ENCODE measurements around the gene TRMT61A. TPM values are rescaled to one million over a fixed set of nuclear protein-coding genes. Genes with fewer than 3 reads are reported as not detected.
A peak's percentile ranks its signal among the peaks of the same experiment; 100 is the strongest.
"Not testable (repeated sequence)": the region's sequence is repeated elsewhere in the genome, so short reads cannot be mapped to it uniquely, and the experiment has no call there.

TRMT61A gene
- total RNA-seq, 3 donors from 2014 or later: 53.0 to 62.2 (median 61.5) TPM

DNA sequence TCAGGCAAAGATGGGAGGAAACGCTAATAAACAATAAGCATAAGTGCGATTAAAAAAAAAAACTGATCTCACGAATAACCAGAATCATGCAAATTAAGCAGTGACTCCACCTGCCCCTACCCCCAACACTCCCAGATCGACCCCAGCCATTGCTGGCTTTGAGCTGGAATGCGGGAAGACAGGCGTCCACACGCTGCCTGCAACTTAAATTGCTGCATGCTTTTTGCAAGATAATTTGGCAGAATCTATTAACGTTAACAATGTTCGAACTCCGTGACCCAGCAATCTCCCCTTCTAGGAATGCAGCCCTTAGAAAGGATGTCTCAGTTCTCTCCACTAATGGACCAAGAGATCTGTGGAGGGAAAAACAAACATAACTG, 5.4 kb upstream of the TRMT61A start:
- H3K27me3 Mint-ChIP-seq (ENCODE audit: low read depth): peaks cover 8% of the 10 kb centered on the region
- peak overlapping the region; percentile 0 for H3K4me3 Mint-ChIP-seq

DNA sequence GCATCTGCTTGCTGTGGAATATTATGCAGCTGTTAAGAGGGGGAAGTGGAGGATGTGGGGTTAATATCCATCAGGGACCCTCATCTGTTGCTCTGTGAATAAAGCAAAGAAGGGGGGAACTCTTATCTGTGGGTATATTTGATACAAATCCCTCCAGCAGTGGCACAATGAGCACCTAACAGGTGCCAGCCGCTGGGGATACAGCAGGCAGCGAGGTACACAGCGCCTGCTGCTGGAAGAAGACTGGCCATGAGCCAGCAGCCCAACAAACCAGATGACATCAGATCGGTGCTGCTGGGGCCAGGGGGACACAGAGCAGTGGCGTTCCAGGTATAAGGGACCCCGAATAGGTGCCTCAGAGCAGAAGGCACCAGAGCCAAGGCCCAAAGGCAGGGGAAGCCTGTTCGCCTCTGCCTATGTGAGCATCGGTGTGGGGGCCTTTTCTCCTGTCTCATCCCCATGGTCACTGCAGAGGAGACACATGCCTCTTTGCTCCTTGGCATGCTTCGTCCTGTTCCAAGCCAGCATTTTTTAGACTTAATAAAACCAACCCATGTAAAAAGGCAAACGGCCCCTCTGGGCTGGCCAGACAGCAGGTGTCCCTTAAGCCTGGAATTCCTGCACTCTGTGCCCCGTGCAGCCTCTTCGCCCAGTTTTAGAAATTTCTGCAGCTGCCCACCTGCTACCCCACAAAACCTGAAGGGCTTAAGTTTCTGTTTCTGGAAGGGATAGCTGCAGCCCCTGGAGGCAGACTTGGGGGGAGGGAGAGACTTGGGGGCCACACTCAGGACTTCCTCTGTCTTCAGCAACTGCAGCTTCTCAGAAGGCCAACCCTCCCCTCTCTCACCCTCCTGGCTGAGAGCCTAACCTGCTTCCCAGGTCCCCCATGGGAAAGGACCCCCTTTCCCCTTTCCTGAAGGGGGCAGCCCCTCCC, 4.7 kb upstream of the TRMT61A start:
- Mint-ChIP-seq H3K4me3 (no peak overlapping the region), H3K27me3 (ENCODE audit: low read depth) (peaks cover 8% of the 10 kb centered on the region)

More for the DNA sequence above, 5.4 kb upstream of the TRMT61A start:
- H3K9me3 Mint-ChIP-seq: no peaks in the 10 kb centered on the region
- H3K4me1 Mint-ChIP-seq (ENCODE audit: low read depth): peaks cover 16% of the 10 kb centered on the region
- ATAC-seq (no peak), DNase-seq (no peak)
- no peaks in the 10 kb centered on the region for H3K36me3 Mint-ChIP-seq (ENCODE audit: insufficient read depth)

DNA sequence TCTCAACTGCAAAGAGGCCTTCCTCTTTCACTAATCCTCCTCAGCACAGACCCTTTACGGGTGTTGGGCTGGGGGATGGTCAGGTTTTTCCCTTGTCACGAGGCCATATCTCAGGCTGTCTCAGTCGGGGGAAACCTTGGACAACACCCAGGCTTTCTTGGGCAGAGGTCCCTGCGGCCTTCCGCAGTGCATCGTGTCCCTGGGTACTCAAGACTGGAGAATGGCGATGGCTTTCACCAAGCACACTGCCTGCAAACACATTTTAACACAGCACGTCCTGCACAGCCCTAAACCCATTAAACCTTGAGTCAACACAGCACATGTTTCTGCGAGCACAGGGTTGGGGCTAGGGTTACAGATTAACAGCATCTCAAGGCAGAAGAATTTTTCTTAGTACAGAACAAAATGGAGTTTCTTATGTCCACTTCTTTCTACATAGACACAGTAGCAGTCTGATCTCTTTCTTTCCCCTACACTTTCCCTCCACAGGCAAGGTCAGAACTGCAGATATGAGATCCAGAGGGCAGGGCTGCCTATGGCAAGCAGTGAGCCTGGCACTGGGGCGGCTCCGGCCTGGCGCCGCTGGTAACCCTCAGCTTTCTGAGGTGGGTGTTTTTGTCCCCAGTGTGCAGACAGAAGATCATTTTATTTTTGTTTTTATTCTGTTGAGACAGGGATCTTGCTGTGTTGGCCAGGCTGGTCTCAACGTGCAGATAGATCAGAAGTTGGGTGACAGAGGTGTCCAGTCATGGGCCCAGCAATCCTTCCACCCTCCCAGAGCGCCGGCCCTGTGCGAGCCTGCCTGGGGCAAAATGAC, 3.4 kb upstream of the TRMT61A start:
- not testable (repeated sequence) for DNase-seq; ATAC-seq; H3K9me3 Mint-ChIP-seq; H3K4me3 Mint-ChIP-seq; H3K27me3 Mint-ChIP-seq (ENCODE audit: low read depth); H3K36me3 Mint-ChIP-seq (ENCODE audit: insufficient read depth)
- H3K4me1 Mint-ChIP-seq (ENCODE audit: low read depth): peaks cover 27% of the 10 kb centered on the region

More for the DNA sequence above, 4.7 kb upstream of the TRMT61A start:
- Mint-ChIP-seq H3K4me1 (ENCODE audit: low read depth) (peaks cover 16% of the 10 kb centered on the region), H3K36me3 (ENCODE audit: insufficient read depth) (no peaks in the 10 kb centered on the region), H3K9me3 (no peaks in the 10 kb centered on the region)
- ATAC-seq (no peak), DNase-seq (no peak)

DNA sequence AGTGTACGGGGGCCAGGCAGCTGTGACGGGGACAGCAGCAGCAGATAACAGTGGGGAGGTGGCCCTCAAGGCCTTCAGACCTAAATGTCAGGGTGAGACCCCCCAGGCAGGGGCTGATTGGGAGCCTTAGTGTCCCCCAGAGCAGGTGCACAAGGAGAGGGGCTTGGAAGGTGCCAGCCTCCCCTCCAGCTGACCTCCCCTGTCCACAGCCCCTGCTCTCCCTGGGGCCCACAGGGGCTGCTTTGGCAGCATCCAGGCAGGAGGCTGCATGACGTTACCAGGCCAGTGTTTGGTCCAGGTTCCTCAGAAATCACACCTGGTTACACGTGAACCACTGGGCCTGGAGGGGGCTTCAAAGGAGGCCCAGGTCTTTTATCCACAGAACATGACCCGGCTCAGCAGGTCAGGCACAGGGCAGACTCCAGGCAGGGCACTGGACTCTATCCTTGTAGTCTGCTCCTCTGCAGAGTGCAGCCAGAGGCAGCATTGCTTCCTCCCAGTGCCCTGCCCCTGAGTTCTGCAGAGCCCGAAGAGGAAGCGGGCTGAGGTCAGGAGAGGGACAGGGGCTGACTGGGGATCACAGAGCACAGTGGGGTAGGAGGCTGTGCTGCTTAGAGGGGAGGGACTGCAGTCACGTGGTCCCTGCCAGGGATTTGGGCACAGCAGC, 2.6 kb upstream of the TRMT61A start:
- peaks cover 34% of the 10 kb centered on the region for H3K4me1 Mint-ChIP-seq (ENCODE audit: low read depth)
- no peak overlapping the region for H3K4me3 Mint-ChIP-seq
- ATAC-seq (no peak), DNase-seq (no peak)
- H3K27me3 Mint-ChIP-seq (ENCODE audit: low read depth): peaks cover 3% of the 10 kb centered on the region
- peaks cover 4% of the 10 kb centered on the region for H3K36me3 Mint-ChIP-seq (ENCODE audit: insufficient read depth)
- no peaks in the 10 kb centered on the region for H3K9me3 Mint-ChIP-seq

DNA sequence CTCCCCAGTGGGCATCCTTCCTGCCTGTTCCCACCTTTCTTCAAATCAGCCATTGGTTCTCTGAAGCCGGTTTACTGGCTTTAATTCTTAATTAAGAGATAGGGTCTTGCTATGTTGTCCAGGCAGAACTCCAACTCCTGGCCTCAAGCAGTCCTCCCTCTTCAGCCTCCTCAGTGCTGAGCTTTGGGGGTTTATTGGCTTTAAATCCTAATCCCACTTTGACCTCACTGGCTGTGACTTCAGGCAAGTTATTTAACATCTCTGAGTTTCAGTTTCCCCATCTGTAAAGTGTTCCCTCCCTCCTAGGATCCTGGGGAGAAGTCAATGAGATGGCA, 2.1 kb upstream of the TRMT61A start:
- no peak for DNase-seq
- no peaks in the 10 kb centered on the region for H3K9me3 Mint-ChIP-seq
- peaks cover 38% of the 10 kb centered on the region for H3K4me1 Mint-ChIP-seq (ENCODE audit: low read depth)
- no peak for ATAC-seq
- peak overlapping the region; percentile 71 for H3K4me3 Mint-ChIP-seq
- peaks cover 3% of the 10 kb centered on the region for H3K27me3 Mint-ChIP-seq (ENCODE audit: low read depth)
- H3K36me3 Mint-ChIP-seq (ENCODE audit: insufficient read depth): peaks cover 4% of the 10 kb centered on the region

DNA sequence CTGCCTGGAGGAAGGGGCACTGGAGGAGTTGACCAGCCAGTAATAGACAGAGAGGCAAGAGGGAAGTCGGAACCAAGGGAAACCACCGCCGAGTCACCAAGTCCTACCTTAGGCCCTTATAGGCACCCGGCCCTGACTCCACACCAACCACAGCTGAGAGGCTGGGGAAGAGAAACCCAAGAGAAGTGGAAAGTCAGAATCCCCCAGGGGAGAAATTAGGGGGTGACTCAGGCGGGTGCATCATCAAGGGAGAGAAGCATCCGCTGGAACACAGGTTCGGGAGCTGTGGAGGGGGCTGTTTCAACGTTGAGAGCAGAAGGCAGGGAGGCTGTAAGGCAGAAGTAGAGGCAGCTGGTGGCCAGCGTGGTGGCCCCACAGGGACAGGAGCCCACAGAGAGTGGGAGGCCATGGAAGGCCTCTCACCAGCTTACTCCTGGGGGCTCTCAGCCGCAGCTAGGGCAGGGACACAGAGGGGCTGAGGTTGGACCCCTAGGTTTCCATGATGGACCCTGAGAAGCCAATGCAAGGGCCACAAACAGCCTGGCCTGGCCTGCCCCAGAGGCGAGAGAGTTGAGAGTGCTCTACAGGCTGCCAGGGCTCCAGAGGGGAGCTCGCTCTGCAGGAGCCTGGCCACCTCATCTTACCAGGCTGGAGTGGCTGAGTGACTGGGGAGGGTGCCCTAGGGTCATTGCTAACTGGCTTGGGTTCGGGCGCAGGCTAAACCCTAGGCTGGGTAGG, 1.4 kb upstream of the TRMT61A start:
- Mint-ChIP-seq H3K4me3 (peak overlapping the region; percentile 94), H3K9me3 (no peaks in the 10 kb centered on the region), H3K27me3 (ENCODE audit: low read depth) (peaks cover 3% of the 10 kb centered on the region), H3K4me1 (ENCODE audit: low read depth) (peaks cover 38% of the 10 kb centered on the region), H3K36me3 (ENCODE audit: insufficient read depth) (peaks cover 4% of the 10 kb centered on the region)
- no peak for DNase-seq
- peak; percentile 29 to 34 for ATAC-seq

DNA sequence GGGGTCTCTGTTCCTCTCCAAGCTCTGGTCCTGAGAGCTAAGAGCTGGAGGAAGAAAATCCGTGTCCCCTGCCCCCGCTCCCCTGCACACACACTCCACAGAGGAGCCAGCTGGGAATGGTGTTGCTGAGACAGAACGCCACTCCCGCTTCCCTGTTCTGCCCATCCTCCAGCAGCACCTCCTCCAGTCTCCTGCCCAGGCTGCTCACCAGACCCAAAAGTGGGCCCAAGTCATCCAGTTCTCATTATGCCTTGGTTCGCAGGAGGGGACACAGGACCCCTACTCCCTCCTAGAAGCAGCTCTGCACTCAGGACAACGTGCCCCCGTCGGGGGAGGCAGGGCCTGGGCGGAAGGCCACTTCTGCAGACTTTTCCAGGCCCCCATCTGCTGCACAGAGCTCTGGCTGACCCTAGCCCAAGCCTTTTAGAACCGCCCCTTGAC, 830 bp upstream of the TRMT61A start:
- peaks cover 38% of the 10 kb centered on the region for H3K4me1 Mint-ChIP-seq (ENCODE audit: low read depth)
- no peaks in the 10 kb centered on the region for H3K9me3 Mint-ChIP-seq
- no peak for DNase-seq
- H3K36me3 Mint-ChIP-seq (ENCODE audit: insufficient read depth): peaks cover 4% of the 10 kb centered on the region
- H3K4me3 Mint-ChIP-seq: peak overlapping the region; percentile 94
- no peak for ATAC-seq
- H3K27me3 Mint-ChIP-seq (ENCODE audit: low read depth): peaks cover 3% of the 10 kb centered on the region

DNA sequence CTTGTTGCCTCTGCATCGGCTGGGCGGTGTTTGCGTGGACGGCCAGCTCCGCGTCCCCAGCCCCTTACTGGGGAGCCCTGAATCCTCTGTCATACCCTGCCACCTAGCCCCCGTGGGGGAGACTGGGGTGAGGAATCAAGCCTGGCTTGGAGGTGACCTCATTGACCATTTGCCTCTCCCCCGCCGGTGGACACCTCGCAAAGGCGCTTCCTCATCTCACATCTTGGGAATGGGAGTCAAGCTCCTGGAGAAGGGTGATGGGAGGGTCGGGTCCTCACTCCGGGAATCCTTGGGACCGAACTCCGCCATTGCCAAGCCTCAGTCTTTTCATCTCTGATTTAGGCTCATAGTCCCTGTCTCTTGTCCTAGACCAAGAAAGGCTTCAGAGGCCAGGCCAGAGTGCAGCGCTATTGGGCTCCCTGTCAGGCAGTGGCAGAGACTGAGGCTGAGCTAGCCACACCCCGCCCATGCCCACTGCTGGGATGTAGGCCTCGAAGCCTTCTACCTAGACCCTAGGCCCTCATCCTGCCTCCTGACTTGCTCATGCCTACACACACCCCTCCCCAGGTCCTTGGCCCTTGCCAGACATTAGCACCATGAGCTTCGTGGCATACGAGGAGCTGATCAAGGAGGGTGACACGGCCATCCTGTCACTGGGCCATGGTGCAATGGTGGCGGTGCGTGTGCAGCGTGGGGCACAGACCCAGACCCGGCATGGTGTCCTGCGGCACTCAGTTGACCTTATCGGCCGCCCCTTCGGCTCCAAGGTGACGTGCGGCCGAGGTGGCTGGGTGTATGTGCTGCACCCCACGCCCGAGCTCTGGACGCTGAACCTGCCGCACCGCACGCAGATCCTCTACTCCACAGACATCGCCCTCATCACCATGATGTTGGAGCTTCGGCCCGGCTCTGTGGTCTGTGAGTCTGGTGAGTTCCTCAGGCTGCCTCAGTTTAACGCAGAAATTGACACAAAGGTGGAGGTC, 678 bp downstream of the TRMT61A start:
- Mint-ChIP-seq H3K4me1 (ENCODE audit: low read depth) (peaks cover 38% of the 10 kb centered on the region), H3K36me3 (ENCODE audit: insufficient read depth) (peaks cover 4% of the 10 kb centered on the region), H3K9me3 (no peaks in the 10 kb centered on the region), H3K4me3 (peak overlapping the region; percentile 94), H3K27me3 (ENCODE audit: low read depth) (no peaks in the 10 kb centered on the region)
- no peak for ATAC-seq
- DNase-seq: no peak

DNA sequence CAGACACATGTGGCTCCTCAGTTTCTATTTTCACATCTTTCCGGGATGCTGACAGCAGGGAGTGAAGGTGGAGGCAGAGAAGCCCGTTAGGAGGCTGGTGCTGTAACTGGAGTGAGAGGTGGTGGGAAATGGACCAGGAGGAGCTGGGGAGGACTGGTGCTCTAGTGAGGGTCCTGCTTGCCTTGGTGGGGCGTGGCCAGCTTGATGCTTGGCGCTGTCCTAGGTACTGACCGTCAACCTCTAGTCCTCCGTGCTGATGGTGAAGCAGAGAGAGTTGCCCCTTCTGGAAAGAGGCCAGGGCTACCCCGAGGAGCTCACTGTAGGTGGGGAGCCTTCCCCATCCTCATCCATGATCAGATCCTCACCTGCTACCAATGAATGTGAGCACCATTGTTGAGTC, 1.4 kb downstream of the TRMT61A start:
- Mint-ChIP-seq H3K4me3 (peak overlapping the region; percentile 94), H3K27me3 (ENCODE audit: low read depth) (no peaks in the 10 kb centered on the region), H3K4me1 (ENCODE audit: low read depth) (peaks cover 38% of the 10 kb centered on the region), H3K36me3 (ENCODE audit: insufficient read depth) (peaks cover 4% of the 10 kb centered on the region), H3K9me3 (no peaks in the 10 kb centered on the region)
- ATAC-seq: no peak
- DNase-seq: no peak

DNA sequence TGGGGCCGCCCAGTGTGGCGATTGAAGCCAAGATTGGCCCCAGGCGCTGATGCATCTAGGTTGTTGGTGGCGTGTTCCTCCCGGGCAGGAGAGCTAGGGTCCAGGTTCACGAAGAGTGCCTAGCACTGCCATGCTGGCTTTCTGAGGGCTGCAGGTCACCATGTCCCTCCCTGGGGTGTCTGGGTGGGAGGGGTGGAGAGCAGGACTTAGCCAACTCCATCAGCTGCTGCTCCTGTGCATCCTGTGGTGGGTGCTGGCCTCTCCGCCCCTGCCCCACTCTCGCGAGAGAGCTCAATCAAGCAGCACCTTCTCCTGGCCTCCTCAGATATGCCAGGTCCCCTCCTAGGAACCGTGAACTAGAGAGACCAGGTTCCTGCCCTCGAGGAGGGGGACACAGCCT, 1.8 kb downstream of the TRMT61A start:
- no peaks in the 10 kb centered on the region for H3K9me3 Mint-ChIP-seq
- peaks cover 4% of the 10 kb centered on the region for H3K36me3 Mint-ChIP-seq (ENCODE audit: insufficient read depth)
- peaks cover 38% of the 10 kb centered on the region for H3K4me1 Mint-ChIP-seq (ENCODE audit: low read depth)
- no peak for DNase-seq
- no peaks in the 10 kb centered on the region for H3K27me3 Mint-ChIP-seq (ENCODE audit: low read depth)
- peak overlapping the region; percentile 9 for H3K4me3 Mint-ChIP-seq
- no peak for ATAC-seq

DNA sequence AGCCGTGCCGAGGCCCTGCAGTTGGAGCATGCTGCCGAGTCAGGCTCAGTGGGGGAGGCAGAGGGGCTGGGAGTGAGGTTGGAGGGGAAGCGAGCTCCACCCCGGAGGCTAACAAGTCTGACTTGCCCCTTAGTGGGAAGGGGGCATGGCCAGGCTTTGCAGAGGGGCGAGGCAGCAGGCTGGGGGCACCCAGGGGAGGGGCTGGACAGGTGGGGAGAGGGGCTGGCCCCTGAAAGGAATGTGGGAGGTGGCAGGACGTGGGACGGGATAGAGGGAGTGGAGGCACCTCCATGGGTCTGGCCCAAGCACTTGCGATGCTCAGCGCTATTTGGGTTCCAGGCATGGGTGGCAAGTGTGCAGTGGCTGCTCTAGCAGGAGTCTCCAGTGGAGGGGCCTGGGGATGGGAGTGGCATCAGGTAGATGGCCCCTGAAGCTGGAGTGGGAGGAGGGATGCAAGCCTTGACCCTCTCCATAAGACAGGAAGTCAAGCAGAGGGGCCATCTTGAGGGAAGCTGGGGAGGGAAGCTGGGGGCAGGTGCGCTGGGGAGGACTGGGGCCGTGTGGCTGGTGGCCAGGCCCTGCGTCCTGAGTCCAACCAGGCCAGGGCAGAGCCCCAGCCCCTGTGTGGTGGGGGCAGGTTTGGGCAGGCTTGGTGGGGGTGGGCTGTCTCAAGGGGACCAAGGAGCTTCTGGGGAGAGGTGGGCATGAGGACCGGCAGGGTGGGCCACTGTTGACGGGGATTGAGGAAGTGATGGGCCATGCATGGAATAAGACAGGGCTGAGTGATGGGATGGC, 2.6 kb downstream of the TRMT61A start:
- peak overlapping the region; percentile 54 for H3K4me3 Mint-ChIP-seq
- ATAC-seq: no peak
- H3K4me1 Mint-ChIP-seq (ENCODE audit: low read depth): peaks cover 38% of the 10 kb centered on the region
- no peaks in the 10 kb centered on the region for H3K27me3 Mint-ChIP-seq (ENCODE audit: low read depth)
- H3K9me3 Mint-ChIP-seq: no peaks in the 10 kb centered on the region
- H3K36me3 Mint-ChIP-seq (ENCODE audit: insufficient read depth): peaks cover 4% of the 10 kb centered on the region
- DNase-seq: no peak
